ENCODE results near the gene PLCH1.

Gene PLCH1

GRCh38 chr3:155676252-155676981 lies 68.5 kb downstream of the PLCH1 start:
- TF ChIP-seq TAF1 (IDR thresholded peaks at IDR 0.05; ENCODE audit: low read depth, low read length) (no peak), POU2F2 (IDR thresholded peaks at IDR 0.05; ENCODE audit: low read depth, low read length) (no peak), POLR2A (IDR thresholded peaks at IDR 0.05; ENCODE audit: low read depth, low read length) (no peak), PAX5 (IDR thresholded peaks at IDR 0.05; ENCODE audit: insufficient read depth, low read length, severe bottlenecking) (no peak), SPI1 (IDR thresholded peaks at IDR 0.05; ENCODE audit: low read depth, low read length) (no peak), POLR2AphosphoS5 (IDR thresholded peaks at IDR 0.05; ENCODE audit: low read depth, low read length) (no peak)
- FAIRE-seq (no peak), DNase-seq (ENCODE audit: insufficient read length, low spot score) (no peak)

- no peak for TF ChIP-seq TAF1 (IDR thresholded peaks at IDR 0.05; ENCODE audit: low read depth, low read length)
- TF ChIP-seq SPI1 (IDR thresholded peaks at IDR 0.05; ENCODE audit: low read depth, low read length) = no peak
- no peak for TF ChIP-seq POU2F2 (IDR thresholded peaks at IDR 0.05; ENCODE audit: low read depth, low read length)
- no peak for TF ChIP-seq PAX5 (IDR thresholded peaks at IDR 0.05; ENCODE audit: insufficient read depth, low read length, severe bottlenecking)
- no peak for TF ChIP-seq POLR2A (IDR thresholded peaks at IDR 0.05; ENCODE audit: low read depth, low read length)
- no peak for TF ChIP-seq POLR2AphosphoS5 (IDR thresholded peaks at IDR 0.05; ENCODE audit: low read depth, low read length)
- DNase-seq (ENCODE audit: insufficient read length, low spot score) (no peak), FAIRE-seq (no peak)
These were observed 69.8 kb downstream of the PLCH1 start for GRCh38 chr3:155675094-155675493.

GRCh38 chr3:155673421-155673820 lies 71.5 kb downstream of the PLCH1 start:
- TF ChIP-seq SPI1 (IDR thresholded peaks at IDR 0.05; ENCODE audit: low read depth, low read length) (no peak), POLR2A (IDR thresholded peaks at IDR 0.05; ENCODE audit: low read depth, low read length) (no peak), POU2F2 (IDR thresholded peaks at IDR 0.05; ENCODE audit: low read depth, low read length) (no peak), TAF1 (IDR thresholded peaks at IDR 0.05; ENCODE audit: low read depth, low read length) (no peak), POLR2AphosphoS5 (IDR thresholded peaks at IDR 0.05; ENCODE audit: low read depth, low read length) (no peak), PAX5 (IDR thresholded peaks at IDR 0.05; ENCODE audit: insufficient read depth, low read length, severe bottlenecking) (no peak)
- FAIRE-seq (no peak), DNase-seq (ENCODE audit: insufficient read length, low spot score) (no peak)

- DNase-seq (ENCODE audit: insufficient read length, low spot score) (no peak), FAIRE-seq (no peak)
- no peak for TF ChIP-seq SPI1 (IDR thresholded peaks at IDR 0.05; ENCODE audit: low read depth, low read length)
- no peak for TF ChIP-seq POU2F2 (IDR thresholded peaks at IDR 0.05; ENCODE audit: low read depth, low read length)
- no peak for TF ChIP-seq PAX5 (IDR thresholded peaks at IDR 0.05; ENCODE audit: insufficient read depth, low read length, severe bottlenecking)
- TF ChIP-seq POLR2AphosphoS5 (IDR thresholded peaks at IDR 0.05; ENCODE audit: low read depth, low read length) = no peak
- no peak for TF ChIP-seq TAF1 (IDR thresholded peaks at IDR 0.05; ENCODE audit: low read depth, low read length)
- no peak for TF ChIP-seq POLR2A (IDR thresholded peaks at IDR 0.05; ENCODE audit: low read depth, low read length)
These were observed 74.5 kb downstream of the PLCH1 start for GRCh38 chr3:155670335-155670734.

- DNase-seq (ENCODE audit: insufficient read length, low spot score) (no peak), FAIRE-seq (no peak)
- no peak for TF ChIP-seq POU2F2 (IDR thresholded peaks at IDR 0.05; ENCODE audit: low read depth, low read length)
- no peak for TF ChIP-seq POLR2A (IDR thresholded peaks at IDR 0.05; ENCODE audit: low read depth, low read length)
- no peak for TF ChIP-seq PAX5 (IDR thresholded peaks at IDR 0.05; ENCODE audit: insufficient read depth, low read length, severe bottlenecking)
- TF ChIP-seq SPI1 (IDR thresholded peaks at IDR 0.05; ENCODE audit: low read depth, low read length) = no peak
- TF ChIP-seq POLR2AphosphoS5 (IDR thresholded peaks at IDR 0.05; ENCODE audit: low read depth, low read length) = no peak
- no peak for TF ChIP-seq TAF1 (IDR thresholded peaks at IDR 0.05; ENCODE audit: low read depth, low read length)
These were observed 76.9 kb downstream of the PLCH1 start for GRCh38 chr3:155667988-155668387.

- TF ChIP-seq POLR2A (IDR thresholded peaks at IDR 0.05; ENCODE audit: low read depth, low read length) (no peak), POLR2AphosphoS5 (IDR thresholded peaks at IDR 0.05; ENCODE audit: low read depth, low read length) (no peak), SPI1 (IDR thresholded peaks at IDR 0.05; ENCODE audit: low read depth, low read length) (no peak), POU2F2 (IDR thresholded peaks at IDR 0.05; ENCODE audit: low read depth, low read length) (no peak), PAX5 (IDR thresholded peaks at IDR 0.05; ENCODE audit: insufficient read depth, low read length, severe bottlenecking) (no peak), TAF1 (IDR thresholded peaks at IDR 0.05; ENCODE audit: low read depth, low read length) (no peak)
- FAIRE-seq (no peak), DNase-seq (ENCODE audit: insufficient read length, low spot score) (no peak)
These were observed 79.8 kb downstream of the PLCH1 start for GRCh38 chr3:155664925-155665695.

GRCh38 chr3:155663467-155664212 lies 81.2 kb downstream of the PLCH1 start:
- DNase-seq (ENCODE audit: insufficient read length, low spot score) (no peak), FAIRE-seq (no peak)
- no peak for TF ChIP-seq SPI1 (IDR thresholded peaks at IDR 0.05; ENCODE audit: low read depth, low read length)

GRCh38 chr3:155661760-155662159 lies 83.1 kb downstream of the PLCH1 start:
- TF ChIP-seq POU2F2 (IDR thresholded peaks at IDR 0.05; ENCODE audit: low read depth, low read length) (no peak), POLR2AphosphoS5 (IDR thresholded peaks at IDR 0.05; ENCODE audit: low read depth, low read length) (no peak), SPI1 (IDR thresholded peaks at IDR 0.05; ENCODE audit: low read depth, low read length) (no peak), TAF1 (IDR thresholded peaks at IDR 0.05; ENCODE audit: low read depth, low read length) (no peak), POLR2A (IDR thresholded peaks at IDR 0.05; ENCODE audit: low read depth, low read length) (no peak), PAX5 (IDR thresholded peaks at IDR 0.05; ENCODE audit: insufficient read depth, low read length, severe bottlenecking) (no peak)
- no peak for DNase-seq (ENCODE audit: insufficient read length, low spot score)
- no peak for FAIRE-seq

- DNase-seq (ENCODE audit: insufficient read length, low spot score) (no peak), FAIRE-seq (no peak)
- TF ChIP-seq POU2F2 (IDR thresholded peaks at IDR 0.05; ENCODE audit: low read depth, low read length) = no peak
- TF ChIP-seq TAF1 (IDR thresholded peaks at IDR 0.05; ENCODE audit: low read depth, low read length) = no peak
- no peak for TF ChIP-seq POLR2AphosphoS5 (IDR thresholded peaks at IDR 0.05; ENCODE audit: low read depth, low read length)
- no peak for TF ChIP-seq POLR2A (IDR thresholded peaks at IDR 0.05; ENCODE audit: low read depth, low read length)
- TF ChIP-seq SPI1 (IDR thresholded peaks at IDR 0.05; ENCODE audit: low read depth, low read length) = no peak
- TF ChIP-seq PAX5 (IDR thresholded peaks at IDR 0.05; ENCODE audit: insufficient read depth, low read length, severe bottlenecking) = no peak
These were observed 83.8 kb downstream of the PLCH1 start for GRCh38 chr3:155661042-155661441.

Data from GM12891 (cell line).